Inflammatory macrophage treated with lipopolysaccharide for 4 hours (primary cell): ENCODE data around the gene PDZRN3.
"Not testable (repeated sequence)": the region's sequence is repeated elsewhere in the genome, so short reads cannot be mapped to it uniquely, and the experiment has no call there.

ENCODE experiments used
- DNase-seq: peaks from one replicate; pipeline ENCODE4 v3.0.0-alpha.2; 2020

The PDZRN3 gene

DNA sequence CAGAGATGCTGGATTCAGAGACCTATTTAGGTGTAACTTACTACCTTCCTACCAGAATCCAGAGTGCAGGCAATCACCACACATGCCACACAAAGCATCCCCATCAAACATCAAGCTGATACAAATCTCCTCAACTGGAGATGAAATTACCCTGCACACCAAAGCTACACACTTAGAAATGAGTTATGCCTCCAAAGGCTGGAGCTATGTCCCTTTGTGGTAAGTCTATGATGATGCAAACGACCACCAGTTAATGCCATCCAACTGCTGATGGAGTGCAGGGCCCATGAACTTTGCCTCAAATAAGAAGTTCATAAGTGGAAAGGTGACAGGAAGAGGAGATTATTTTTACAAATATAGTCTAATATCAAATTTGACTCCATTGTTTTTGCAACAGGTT lies 38.1 kb downstream of the PDZRN3 start:
- no peak for DNase-seq

DNA sequence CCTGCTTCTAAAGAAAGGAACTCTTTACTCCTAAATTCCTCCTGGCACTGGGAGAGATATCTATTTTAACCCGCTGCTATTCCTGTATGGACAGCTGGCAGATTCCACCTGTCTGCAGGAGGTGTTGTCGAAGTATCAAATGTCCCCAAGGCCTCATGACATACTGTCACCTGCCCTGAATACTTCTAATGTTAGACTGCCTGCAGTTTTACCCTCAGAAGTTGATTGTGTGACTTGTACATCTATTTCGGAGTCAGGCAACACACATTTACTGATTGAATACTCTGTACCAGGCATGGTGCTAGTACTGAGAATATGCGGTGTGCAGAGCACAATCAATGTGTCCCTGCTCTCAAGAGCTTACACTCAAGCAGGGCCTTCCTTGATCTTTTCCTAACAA lies 38.6 kb downstream of the PDZRN3 start:
- DNase-seq: no peak

DNA sequence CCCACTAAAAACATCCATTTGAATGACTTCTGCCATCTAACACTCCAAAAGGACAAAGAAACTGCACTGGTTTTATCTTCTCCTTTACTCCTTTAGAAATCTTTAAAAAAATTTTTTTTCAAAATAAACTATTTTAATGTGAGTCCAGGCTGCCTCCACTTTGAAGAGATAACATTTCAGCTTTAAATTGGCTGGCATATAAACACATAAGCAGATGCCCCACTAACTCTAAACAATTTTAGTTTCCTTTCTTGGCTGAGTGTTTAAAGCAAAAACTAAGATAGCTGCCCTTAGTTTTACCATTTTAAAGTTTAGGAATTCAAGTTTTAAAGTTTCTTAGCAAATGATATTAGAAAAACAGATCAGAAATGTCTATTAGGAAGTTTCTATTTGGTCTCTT lies 39.9 kb downstream of the PDZRN3 start:
- DNase-seq: no peak

DNA sequence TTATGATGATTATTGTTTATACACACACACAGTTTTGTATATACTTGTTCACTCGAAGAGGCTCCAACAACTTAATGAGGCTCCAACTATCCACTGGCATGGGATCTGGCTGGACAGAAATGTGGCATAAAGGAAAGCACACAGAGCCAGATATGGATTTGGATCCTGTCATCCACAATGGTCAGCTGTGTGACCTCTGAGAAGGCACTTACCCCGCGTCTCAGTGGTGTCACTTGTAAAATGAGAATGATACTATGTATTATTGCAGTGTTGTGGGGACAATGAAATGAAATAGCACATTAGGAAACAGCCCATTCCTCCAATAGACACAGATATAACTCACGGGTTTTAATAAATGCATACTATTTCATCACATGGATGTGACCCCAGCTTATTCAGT lies 42.2 kb downstream of the PDZRN3 start:
- no peak for DNase-seq

DNA sequence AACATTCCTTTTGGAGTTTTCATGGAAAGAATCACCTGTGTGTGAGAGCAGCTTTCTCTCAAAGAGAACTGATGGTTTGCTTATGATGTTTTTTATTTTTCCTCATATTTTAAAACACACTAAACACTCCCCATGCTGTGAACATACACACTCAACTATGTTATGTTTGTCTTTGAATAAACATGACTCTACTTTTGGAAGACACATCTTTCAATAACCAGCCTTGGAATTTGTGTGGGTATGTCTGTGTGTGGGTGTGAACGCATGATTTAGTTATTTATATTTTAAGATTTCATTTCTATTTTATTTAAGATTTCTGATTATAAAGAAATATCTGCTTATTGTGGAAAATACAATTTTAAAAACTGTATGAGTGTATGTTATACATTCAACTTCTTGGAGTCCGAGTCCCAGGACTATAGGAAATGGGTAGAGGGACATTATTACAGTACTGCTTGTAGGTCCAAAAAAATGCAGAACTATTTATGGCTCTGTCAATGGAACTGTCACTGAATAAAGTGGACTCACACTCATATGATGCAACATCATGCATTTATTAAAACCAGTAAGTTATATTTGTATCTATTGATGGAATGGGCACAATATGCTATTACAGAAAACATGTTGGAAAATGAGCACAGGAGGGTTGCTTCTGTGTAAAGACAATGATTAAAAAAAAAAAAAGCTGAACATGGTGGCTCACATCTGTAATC lies 43.5 kb downstream of the PDZRN3 start:
- DNase-seq: no peak

DNA sequence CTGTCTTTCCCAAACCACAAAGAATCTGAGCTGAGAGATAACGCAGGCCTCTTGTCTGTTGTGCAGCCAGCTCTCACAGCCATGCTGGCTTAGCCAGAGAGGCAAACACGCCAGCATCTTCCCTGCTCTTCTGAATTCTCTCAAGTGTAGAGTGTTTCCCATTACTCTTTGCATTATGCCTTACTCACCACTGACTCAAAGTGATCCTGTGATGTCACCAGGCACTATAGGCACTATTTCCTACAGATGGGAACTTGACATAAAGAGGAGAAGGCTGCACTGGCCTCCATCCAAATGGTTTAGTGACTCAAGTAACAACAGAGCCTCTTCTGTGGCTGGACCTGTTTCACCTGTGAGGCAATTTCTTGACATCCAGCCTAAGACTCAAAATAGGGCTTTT lies 44.4 kb downstream of the PDZRN3 start:
- no peak for DNase-seq

DNA sequence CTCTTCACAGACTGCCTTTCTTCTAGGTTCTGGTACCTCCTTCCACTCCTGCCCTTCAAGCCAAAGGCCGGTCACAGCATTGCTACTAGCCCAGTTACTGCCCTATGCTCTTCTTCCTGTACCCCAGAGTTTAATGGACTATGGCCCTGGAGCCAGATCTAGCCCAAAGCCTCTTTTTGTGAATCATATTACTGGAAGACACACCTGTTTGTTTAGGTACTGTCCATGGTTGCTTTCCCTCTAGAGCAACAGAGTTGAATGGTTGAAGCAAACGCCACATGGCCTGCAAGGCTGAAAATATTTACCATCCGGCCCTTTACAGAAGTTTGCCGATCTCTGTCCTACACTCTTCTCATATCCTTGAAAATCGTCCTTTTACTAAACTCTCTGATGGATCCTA lies 47.0 kb downstream of the PDZRN3 start:
- no peak for DNase-seq

DNA sequence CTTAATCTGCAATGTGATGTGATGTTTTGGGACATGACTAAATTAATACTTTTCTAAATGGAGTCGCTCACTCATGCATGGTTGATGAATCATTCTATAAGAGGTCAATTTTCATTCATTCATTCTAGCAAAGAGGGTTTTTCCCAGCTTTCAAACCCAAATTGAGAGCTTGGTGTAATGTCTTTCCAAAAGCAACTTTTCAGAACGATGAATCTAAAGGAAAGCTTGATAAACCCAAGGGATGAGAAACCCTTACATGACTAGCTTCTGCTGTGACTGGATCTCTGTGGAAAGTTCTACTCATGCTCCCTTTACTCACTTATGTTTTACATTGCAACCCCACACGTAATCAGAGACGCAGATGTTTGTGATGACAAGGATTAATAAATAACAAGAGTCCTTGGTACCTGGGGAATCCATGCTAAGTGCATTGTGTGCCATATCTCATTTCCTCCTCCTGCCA lies 47.7 kb downstream of the PDZRN3 start:
- DNase-seq: no peak

DNA sequence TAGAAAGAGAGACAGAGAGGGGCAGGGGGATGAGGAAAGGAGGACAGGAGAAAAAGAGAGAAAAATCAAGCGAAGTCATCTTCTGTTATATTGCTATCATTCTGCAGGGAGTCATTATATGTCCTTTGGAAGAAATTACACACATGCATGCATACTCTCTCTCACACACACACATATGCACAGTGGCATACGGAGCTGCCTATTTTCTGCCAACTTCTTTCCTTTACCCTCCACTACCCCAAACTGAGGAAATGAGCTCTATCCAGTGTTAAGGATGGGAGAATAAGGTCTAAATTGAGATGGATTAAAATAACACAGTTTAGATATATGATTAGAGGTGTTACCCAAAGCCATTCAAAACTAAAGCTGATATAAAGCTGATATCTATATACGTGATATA lies 48.8 kb downstream of the PDZRN3 start:
- DNase-seq: no peak

DNA sequence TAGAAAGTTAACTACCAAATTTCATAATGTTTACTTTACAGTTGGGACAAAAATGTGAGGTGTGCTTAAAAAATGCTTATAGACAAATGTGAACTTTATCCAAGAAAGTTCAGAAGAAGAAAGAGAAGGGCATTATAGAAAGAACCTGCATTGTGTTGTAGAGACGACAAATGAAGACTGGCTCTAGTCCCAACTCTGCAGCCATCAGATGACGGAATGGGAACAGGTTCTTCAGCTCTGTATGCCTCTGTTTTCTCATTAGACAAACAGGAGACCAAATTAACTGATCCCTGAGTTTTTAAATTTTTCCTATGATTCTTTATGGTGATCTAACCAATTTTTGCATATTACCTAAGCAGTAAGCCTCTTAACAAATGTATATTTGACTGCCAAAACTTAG lies 49.2 kb downstream of the PDZRN3 start:
- DNase-seq: no peak

DNA sequence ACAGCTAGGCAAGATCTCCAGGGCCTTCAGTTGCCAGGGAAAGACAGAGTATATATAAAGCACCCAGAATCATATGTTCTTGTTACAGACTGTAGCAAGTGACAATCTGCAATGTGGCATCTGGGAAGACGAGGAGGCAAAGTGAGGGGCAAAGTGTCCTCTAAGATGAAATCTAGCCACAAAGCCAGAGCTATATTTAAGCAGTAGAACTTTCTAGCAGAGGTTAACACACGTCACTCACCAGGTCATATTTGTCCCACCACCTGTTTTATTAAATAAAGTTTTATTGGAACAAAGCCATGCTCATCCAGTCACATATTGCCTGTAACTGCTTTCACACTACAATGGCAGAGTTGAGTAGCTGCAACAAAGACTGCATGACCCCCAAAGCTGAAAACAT lies 51.5 kb downstream of the PDZRN3 start:
- no peak for DNase-seq

DNA sequence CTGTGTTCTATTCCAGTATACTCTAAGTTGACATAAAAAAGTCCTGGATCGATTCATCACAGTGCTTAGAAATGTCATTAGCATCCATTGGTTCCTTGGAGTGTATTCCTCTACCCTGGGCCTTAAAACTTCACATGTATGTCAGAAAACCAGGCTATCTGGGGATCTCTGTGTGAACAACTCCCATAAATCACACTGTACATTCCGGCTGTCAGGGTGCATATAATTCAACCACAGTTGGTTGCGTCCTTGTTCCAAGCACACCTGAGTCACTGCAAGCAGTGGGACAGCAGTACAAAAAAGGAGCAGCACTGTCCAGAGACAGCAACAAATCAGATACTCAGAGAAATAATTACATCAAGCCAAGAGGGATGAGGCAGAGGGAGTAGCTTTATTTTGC lies 52.4 kb downstream of the PDZRN3 start:
- DNase-seq: no peak

DNA sequence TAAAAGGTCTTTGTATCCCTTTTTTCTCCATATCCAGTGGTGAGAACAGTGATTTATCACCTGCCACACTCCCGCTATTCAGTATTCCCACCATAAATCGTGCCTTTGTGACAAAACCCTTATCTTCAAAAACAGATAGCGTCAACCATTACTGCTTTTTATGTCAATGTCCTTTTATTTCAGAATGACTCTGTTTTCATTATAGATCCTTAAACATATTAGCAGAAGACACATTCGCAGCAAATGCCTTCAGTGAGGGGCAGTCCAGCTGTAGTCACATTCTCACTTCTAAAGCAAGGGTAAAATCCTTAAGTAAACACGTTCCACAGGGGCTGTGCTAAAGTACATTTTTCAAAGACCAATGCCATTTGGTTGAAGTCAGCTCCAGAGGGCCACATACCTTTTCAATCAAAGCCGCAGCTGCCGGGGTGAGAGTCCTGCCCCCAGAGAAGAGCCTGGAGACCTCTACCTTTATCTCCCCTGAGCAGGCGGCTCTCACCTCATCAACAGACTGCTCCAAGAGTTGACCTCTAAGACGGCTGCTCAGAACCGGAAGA lies 53.4 kb downstream of the PDZRN3 start:
- DNase-seq: no peak

DNA sequence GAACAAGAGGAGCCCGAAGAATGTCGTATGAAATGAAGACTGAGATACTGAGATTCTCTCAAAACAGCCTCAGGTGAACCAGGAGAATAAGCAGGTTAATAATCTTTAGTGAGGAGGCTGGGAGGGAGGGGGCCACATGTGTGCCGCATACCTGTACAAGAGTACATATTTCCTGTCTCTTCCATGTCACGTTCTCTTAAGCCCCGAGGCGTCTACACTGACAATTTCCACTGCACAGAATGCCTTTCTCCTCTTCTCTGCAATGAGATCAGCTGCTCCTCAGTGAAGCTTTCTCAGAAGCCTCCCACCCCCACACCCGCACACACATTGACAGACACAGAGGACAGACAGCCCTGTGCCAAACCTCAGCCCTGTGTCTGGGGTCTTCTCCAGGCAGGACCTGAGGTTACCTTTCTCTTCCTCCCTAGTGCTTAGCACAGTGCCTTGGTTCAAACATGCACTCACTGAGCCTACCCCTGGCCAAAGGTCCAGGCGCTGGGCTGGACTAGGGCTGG lies 55.4 kb downstream of the PDZRN3 start:
- DNase-seq: no peak

DNA sequence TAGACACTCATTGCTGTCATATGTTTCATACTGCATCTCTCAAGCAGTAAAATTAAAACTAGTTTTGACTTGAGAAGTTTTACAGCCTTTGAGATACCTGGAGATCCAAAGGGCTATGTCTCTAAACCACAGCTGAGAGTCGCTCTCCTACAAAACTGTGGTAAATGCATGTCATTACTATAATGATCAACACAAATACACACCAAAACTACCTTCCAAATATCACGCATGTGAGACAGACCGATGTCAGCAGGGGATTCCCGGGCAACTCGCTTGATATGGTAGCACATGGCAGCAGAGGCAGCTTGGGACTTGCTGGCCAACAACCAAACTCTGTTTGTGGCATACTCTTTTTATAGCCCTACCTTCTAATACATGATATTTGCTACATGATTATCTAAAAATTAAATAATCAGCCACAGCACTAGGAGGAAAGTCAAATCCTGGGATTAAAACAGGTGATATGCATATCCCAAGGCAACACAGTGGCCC lies 56.3 kb downstream of the PDZRN3 start:
- DNase-seq: no peak

DNA sequence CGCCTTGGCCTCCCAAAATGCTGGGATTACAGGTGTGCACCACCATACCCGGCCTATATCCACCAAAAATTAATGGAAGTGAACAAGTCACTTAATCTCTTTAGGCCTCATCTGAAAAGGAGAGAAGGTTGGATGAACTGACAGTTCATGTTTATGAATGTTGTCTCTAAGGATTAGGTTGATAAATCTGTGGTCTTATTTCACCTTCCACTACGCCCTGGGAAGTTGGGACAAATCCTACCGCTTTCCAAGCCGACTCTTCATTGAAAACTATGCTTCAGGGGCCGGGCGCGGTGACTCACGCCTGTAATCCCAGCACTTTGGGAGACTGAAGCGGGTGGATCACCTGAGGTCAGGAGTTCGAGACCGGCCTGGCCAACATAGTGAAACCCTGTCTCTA lies 59.4 kb downstream of the PDZRN3 start:
- DNase-seq: not testable (repeated sequence)

DNA sequence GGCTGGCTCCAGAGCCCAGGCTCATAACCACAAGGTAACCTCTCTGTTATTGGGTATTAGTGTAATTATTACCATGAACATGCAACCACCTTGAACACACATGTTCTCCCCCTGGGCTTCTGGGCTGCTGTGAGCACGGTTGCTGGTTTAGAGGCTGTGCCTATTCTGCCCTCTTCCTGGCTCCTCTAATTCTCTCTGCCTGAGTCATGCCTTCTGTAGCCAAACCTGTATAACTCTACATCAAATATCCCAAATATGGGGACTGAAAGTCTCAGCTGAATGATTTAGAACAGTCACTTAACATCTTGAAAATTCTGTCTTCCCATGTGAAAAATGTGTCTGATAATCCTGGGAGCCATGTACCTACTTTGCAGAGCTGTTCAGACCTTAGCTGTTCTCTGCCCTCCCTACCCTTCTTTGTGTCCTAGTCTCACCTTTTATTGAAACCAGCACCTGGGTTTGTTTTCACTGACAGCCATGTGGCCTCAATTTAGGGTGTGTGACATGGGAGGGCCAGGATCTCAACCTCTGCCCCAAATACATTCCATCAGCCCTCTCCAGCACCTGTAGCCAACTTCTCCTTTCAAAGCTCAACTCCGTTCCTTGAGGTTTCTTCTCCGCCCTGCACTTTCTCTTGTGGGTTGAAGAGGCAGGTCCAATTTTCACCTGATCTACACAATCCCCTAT lies 60.7 kb downstream of the PDZRN3 start:
- DNase-seq: no peak

DNA sequence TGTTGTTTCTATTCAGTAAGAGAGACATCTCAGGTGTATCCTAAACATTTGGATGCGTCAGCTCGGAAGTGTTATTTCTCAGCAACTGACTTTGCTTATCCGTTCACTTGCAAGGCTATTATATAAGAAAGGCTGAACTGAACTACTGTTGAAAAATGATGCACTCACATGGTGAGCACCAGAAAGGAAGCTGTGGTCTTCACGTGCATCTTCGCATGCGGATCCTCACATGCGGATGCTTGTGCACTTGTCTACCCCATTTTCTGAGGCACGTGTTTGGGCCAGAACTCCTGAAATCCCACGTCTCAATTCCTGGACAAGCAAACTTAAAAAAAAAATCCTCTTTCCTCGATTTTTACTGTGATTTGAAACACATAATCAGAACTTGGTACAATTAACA lies 63.2 kb downstream of the PDZRN3 start:
- DNase-seq: no peak

DNA sequence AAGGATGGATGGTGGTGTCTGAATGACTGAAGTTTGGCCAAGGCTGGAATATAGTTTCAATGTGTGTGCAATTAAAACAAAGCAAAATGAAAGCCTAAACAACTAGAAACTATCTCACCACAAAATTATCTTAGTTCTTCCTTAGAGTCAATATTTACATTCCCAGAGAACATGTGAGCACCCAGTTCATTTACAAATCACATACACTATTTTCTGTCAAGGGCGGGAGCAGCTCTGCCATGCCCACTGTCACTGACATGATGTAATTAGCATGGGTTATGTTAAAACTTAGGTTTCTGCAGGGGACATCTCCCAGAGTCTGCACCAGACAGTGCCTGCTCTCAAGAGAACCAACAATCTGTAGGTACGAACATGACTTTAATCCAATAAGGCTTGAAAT lies 65.0 kb downstream of the PDZRN3 start:
- no peak for DNase-seq

DNA sequence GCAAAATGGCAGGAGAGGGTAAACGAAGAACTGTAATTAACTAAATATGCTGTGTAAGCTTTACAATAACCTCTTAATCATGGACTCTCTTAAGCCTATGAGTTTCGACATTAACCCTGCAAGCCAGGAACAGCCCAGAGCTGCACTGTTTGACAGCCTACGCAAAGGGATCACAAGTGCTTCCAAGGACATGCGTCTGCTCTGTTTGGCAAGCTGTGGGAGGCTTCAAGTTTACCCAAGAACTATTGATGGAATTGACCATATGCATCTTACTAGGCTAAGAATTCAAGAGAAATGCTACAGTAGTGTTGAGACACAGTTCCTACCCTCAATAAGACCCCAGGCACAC lies 66.0 kb downstream of the PDZRN3 start:
- DNase-seq: no peak

DNA sequence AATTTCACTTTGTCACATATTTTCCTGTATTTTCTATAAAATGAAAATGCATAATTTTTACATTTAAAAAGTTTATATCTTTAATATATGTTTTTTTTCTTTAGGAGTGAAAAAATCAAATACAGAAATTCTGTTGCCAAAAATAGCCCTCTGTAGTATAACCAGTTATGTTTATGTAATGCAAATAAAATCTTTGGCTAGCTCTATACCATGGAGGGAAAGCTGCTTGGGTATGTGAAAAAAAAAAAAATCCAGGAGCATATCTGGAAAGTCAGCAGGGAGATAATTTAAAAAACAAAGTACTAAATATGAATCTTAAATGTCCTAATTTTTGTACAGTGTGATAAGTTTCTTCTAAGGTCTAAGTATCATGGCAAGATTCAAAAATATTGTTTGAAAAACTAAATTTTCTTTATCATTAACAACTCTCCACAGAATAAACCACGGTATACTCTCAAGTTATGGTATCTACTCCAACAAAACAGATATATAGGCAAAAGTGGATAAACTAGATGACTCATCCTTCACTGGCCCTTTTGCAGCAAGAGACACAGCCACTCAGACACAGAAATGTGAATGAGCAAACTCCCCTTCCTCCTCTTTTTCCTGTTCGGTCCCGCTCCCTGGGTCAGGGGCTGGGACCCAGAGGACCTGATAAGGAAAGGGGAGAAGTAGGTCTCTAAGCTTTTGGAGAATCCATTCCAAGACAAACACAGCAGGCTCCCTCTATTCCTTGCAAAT lies 66.6 kb downstream of the PDZRN3 start:
- no peak for DNase-seq

DNA sequence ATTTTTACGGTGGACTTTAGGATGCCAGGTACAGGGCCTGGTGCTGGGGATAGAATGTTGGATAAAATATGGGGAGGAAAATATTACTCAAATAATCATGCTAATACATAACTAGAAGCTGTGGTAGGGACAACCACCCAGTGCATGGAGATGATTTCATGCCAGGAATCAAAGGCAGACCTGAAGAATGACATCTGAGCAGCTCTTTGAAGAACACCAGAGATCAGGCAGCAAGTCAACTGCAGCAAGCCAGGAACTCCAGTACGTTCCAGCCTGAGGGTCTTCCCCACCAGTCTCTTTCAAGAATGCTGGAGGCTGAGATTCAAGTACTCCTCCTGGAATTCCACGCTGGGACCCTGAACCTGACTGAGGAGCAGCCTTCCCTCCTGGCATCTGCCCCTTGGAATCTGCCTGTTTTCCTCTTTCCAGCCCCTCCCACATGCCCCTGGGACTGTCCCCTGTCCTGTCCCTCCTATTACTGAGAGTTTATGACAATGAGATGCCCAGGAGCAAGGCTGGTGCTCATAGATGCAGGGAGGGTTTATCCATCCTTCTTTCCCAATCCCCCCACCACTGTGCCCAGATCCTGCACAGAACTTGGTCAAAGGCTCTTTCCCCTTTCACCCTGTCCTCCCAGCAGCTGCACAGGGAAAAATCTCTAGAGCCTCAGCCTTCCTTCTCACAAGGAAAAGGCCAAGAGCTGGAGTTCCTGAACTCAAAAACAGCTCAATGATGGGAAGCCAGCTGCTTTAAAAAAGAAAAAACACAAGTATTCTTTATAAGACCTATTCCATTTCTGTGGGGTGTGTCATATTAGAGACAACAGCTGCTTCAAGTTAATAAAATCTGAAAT lies 68.0 kb downstream of the PDZRN3 start:
- no peak for DNase-seq

DNA sequence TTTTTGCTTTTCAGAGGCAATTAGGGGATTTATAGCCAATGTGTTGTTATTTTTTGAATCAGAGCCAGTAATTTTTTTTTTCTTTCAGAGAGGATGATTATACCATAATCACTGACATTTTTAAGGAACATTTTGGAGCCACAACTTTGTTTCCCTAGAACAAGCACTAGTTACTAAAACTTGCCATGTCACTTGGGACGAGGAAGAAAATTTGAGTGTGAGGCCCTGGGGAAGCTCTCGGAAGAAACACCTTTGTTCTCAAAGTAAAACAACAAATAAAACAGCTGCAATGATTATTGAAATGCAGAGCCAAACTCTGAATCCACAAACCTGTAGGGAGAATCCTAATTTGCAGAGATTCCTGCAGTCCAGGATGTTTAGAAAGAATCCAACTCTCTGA lies 69.7 kb downstream of the PDZRN3 start:
- DNase-seq: no peak
